Neural cell (in vitro differentiated cells): Measurements from ENCODE around the gene CHCHD5. TPM values are rescaled to one million over a fixed set of nuclear protein-coding genes. Genes with fewer than 3 reads are reported as not detected.

Source experiments
- H2AFZ ChIP-seq: fragments of 200-600, 300-800 bp; sonication (generic), shearing (Covaris generic); 2 replicates; pipeline ENCODE4 v1.6.0; 2014; ENCODE audit warnings: low read depth, mild to moderate bottlenecking, antibody characterized with exemption, low read length, moderate library complexity
- H3F3A ChIP-seq: fragments of 200-600 bp; shearing (Covaris generic); 2 replicates; pipeline ENCODE4 v1.6.1; 2016; ENCODE audit warnings: mild to moderate bottlenecking, moderate library complexity, mixed read lengths, antibody characterized with exemption, low read length; ENCODE audit not compliant: insufficient read depth, poor library complexity, severe bottlenecking
- H3K27ac ChIP-seq: fragments of 200-600, 300-800 bp; sonication (generic), shearing (Covaris generic); 2 replicates; pipeline ENCODE4 v1.5.1; 2014; ENCODE audit warnings: mild to moderate bottlenecking, low read length, moderate library complexity
- H3K27me3 ChIP-seq: fragments of 300-800, 200-600 bp; sonication (generic), shearing (Covaris generic); 2 replicates; pipeline ENCODE4 v1.6.0; 2014; ENCODE audit warnings: mild to moderate bottlenecking, low read depth, low read length, moderate library complexity; ENCODE audit not compliant: insufficient read depth
- H3K36me3 ChIP-seq: fragments of 300-800, 200-600 bp; sonication (generic), shearing (Covaris generic); 2 replicates; pipeline ENCODE4 v1.5.1; 2014; ENCODE audit warnings: mild to moderate bottlenecking, antibody characterized with exemption, low read length, moderate library complexity; ENCODE audit not compliant: insufficient read depth
- H3K4me2 ChIP-seq: fragments of 300-800, 200-600 bp; sonication (generic), shearing (Covaris generic); 2 replicates; pipeline ENCODE4 v1.6.0; 2014; ENCODE audit warnings: mild to moderate bottlenecking, low read length
- H3K4me3 ChIP-seq: fragments of 300-800, 200-600 bp; sonication (generic), shearing (Covaris generic); 2 replicates; pipeline ENCODE4 v1.5.1; 2014; ENCODE audit warnings: mild to moderate bottlenecking, low read length, moderate library complexity
- H3K79me2 ChIP-seq: fragments of 200-600 bp; shearing (Covaris generic); replicated peaks from 2 replicates; pipeline ENCODE4 v1.6.0; 2014; ENCODE audit warnings: mild to moderate bottlenecking, low read length, moderate library complexity; ENCODE audit not compliant: insufficient read depth
- H3K9ac ChIP-seq: fragments of 300-800, 200-600 bp; sonication (generic), shearing (Covaris generic); 2 replicates; pipeline ENCODE4 v1.6.1; 2016; ENCODE audit warnings: mild to moderate bottlenecking, low read length, mixed read lengths
- H3K9me2 ChIP-seq: fragments of 200-600 bp; shearing (Covaris generic); 2 replicates; pipeline ENCODE4 v1.6.1; 2016; ENCODE audit warnings: mild to moderate bottlenecking, low read length, mixed read lengths; ENCODE audit not compliant: insufficient read depth
- H3K9me3 ChIP-seq: fragments of 200-600, 300-800 bp; sonication (generic), shearing (Covaris generic); 2 replicates; pipeline ENCODE4 v1.6.1; 2016; ENCODE audit warnings: mild to moderate bottlenecking, mixed run types, low read length, moderate library complexity, mixed read lengths
- H4K20me1 ChIP-seq: fragments of 200-600 bp; shearing (Covaris generic); 2 replicates; pipeline ENCODE4 v1.6.1; 2016; ENCODE audit warnings: mild to moderate bottlenecking, mixed run types; ENCODE audit not compliant: insufficient read depth
- CTCF ChIP-seq: fragments of 450-650 bp; IDR thresholded peaks from 2 replicates; pipeline ENCODE4 v1.5.1; 2014; ENCODE audit warnings: antibody characterized with exemption, mild to moderate bottlenecking, moderate library complexity; ENCODE audit not compliant: poor library complexity, severe bottlenecking
- EP300 ChIP-seq: fragments of 450-650 bp; conservative IDR thresholded peaks from 2 replicates; pipeline ENCODE4 v1.6.1; 2014; ENCODE audit warnings: antibody characterized with exemption, mild to moderate bottlenecking, moderate library complexity; ENCODE audit not compliant: poor library complexity, severe bottlenecking
- EZH2 ChIP-seq: fragments of 200-600, 300-800 bp; shearing (Covaris generic), sonication (generic); IDR thresholded peaks from 2 replicates; pipeline ENCODE4 v1.6.1; 2014; ENCODE audit warnings: antibody characterized with exemption, low read length, borderline replicate concordance, mild to moderate bottlenecking; ENCODE audit not compliant: insufficient read depth, poor library complexity, severe bottlenecking
- MXI1 ChIP-seq: fragments of 450-650 bp; conservative IDR thresholded peaks from 2 replicates; pipeline ENCODE4 v1.6.1; 2014; ENCODE audit warnings: antibody characterized with exemption, mild to moderate bottlenecking; ENCODE audit not compliant: poor library complexity, severe bottlenecking
- POLR2AphosphoS5 ChIP-seq: IDR thresholded peaks from 2 replicates; pipeline ENCODE4 v1.6.1; 2012
- RAD21 ChIP-seq: fragments of 450-650 bp; conservative IDR thresholded peaks from 2 replicates; pipeline ENCODE4 v1.6.1; 2014; ENCODE audit warnings: antibody characterized with exemption, mild to moderate bottlenecking, moderate library complexity
- SMC3 ChIP-seq: fragments of 450-650 bp; conservative IDR thresholded peaks from 2 replicates; pipeline ENCODE4 v1.6.1; 2014; ENCODE audit warnings: antibody characterized with exemption, mild to moderate bottlenecking, moderate library complexity; ENCODE audit not compliant: poor library complexity
- TAF1 ChIP-seq: IDR thresholded peaks from 2 replicates; pipeline ENCODE4 v1.6.1; 2012; ENCODE audit warnings: low read depth
- polyA plus RNA-seq: library from polyadenylated mRNA; depleted of rRNA; stranded (reverse); fragments of >200 nt; gene quantifications from 2 replicates; pipeline ENCODE4 v1.2.3, GENCODE V29; 2014
- TF ChIP-seq, protein P1 (sequence below): IDR thresholded peaks from 2 replicates; pipeline ENCODE4 v1.6.1; 2012; ENCODE audit warnings: borderline replicate concordance

The CHCHD5 gene
- polyA plus RNA-seq, 1 donor from 2014 or later, result 41.1 TPM

DNA sequence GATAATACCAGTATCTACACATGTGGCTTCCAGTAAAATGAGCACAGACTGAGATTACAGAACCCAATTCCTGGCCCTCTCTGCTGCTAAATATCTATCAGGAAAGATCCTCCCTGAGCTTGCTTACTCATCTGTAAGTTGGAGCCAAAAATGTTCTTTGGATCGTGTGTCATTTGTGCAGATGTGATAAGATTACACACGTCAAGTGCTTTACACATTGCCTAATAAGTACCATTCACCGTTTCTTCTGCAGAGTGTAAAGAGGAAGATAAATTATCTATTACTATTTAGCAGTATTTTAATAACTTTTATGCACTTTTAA, 38.1 kb downstream of the CHCHD5 start:
- Histone ChIP-seq H3K9me2 (no peaks in the 10 kb centered on the region), H3K36me3 (no peaks in the 10 kb centered on the region), H3K9ac (no peak overlapping the region), H3F3A (no peaks in the 10 kb centered on the region), H3K79me2 (no peaks in the 10 kb centered on the region), H3K9me3 (no peaks in the 10 kb centered on the region), H4K20me1 (no peaks in the 10 kb centered on the region), H3K4me3 (no peak overlapping the region), H2AFZ (no peak overlapping the region), H3K4me2 (no peak overlapping the region), H3K27ac (no peak overlapping the region), H3K27me3 (no peaks in the 10 kb centered on the region)
- no peak for TF ChIP-seq POLR2AphosphoS5
- no peak for TF ChIP-seq TAF1
- TF ChIP-seq CTCF, result no peak
- TF ChIP-seq, protein P1, sequence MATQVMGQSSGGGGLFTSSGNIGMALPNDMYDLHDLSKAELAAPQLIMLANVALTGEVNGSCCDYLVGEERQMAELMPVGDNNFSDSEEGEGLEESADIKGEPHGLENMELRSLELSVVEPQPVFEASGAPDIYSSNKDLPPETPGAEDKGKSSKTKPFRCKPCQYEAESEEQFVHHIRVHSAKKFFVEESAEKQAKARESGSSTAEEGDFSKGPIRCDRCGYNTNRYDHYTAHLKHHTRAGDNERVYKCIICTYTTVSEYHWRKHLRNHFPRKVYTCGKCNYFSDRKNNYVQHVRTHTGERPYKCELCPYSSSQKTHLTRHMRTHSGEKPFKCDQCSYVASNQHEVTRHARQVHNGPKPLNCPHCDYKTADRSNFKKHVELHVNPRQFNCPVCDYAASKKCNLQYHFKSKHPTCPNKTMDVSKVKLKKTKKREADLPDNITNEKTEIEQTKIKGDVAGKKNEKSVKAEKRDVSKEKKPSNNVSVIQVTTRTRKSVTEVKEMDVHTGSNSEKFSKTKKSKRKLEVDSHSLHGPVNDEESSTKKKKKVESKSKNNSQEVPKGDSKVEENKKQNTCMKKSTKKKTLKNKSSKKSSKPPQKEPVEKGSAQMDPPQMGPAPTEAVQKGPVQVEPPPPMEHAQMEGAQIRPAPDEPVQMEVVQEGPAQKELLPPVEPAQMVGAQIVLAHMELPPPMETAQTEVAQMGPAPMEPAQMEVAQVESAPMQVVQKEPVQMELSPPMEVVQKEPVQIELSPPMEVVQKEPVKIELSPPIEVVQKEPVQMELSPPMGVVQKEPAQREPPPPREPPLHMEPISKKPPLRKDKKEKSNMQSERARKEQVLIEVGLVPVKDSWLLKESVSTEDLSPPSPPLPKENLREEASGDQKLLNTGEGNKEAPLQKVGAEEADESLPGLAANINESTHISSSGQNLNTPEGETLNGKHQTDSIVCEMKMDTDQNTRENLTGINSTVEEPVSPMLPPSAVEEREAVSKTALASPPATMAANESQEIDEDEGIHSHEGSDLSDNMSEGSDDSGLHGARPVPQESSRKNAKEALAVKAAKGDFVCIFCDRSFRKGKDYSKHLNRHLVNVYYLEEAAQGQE, result no peak
- no peak for TF ChIP-seq SMC3
- TF ChIP-seq MXI1, result no peak
- TF ChIP-seq RAD21, result no peak
- no peak for TF ChIP-seq EZH2
- no peak for TF ChIP-seq EP300

GRCh38 chr2:112623913-112624777, 39.7 kb downstream of the CHCHD5 start:
- no peak overlapping the region for H3K4me2 ChIP-seq

More at GRCh38 chr2:112623913-112624777, 39.7 kb downstream of the CHCHD5 start:
- TF ChIP-seq RAD21, result no peak
- TF ChIP-seq, protein P1, result no peak
- no peak for TF ChIP-seq MXI1
- no peak for TF ChIP-seq EP300
- no peak for TF ChIP-seq TAF1
- TF ChIP-seq POLR2AphosphoS5, result no peak
- TF ChIP-seq SMC3, result no peak
- no peak for TF ChIP-seq CTCF
- TF ChIP-seq EZH2, result no peak
- H3K36me3 ChIP-seq, result no peaks in the 10 kb centered on the region
- H3K4me3 ChIP-seq, result no peak overlapping the region
- no peaks in the 10 kb centered on the region for H4K20me1 ChIP-seq
- no peak overlapping the region for H3K9ac ChIP-seq
- no peak overlapping the region for H2AFZ ChIP-seq
- no peaks in the 10 kb centered on the region for H3K79me2 ChIP-seq
- no peaks in the 10 kb centered on the region for H3K27me3 ChIP-seq
- no peaks in the 10 kb centered on the region for H3K9me2 ChIP-seq
- H3F3A ChIP-seq, result no peaks in the 10 kb centered on the region
- H3K27ac ChIP-seq, result no peak overlapping the region
- H3K9me3 ChIP-seq, result no peaks in the 10 kb centered on the region
